Right kidney (tissue), 1 donor: ENCODE data around the gene PDE4A.
A peak's percentile ranks its signal among the peaks of the same experiment; 100 is the strongest.

Source experiments
- DNase-seq: peaks from one replicate; pipeline ENCODE4 v3.0.0-alpha.2; 2016

Gene PDE4A

GRCh38 chr19:10513223-10513622 lies 92.9 kb downstream of the PDE4A start:
- no peak for DNase-seq

GRCh38 chr19:10514211-10515145 lies 94.1 kb downstream of the PDE4A start:
- DNase-seq, result peak; percentile 72

- no peak for DNase-seq
Measured at GRCh38 chr19:10516064-10516385, 95.7 kb downstream of the PDE4A start.

GRCh38 chr19:10516671-10517286 lies 96.4 kb downstream of the PDE4A start:
- DNase-seq, result peak; percentile 20

- DNase-seq, result no peak
Measured at GRCh38 chr19:10517361-10517759, 97.0 kb downstream of the PDE4A start, which contains the start of gene S1PR5. Gene S1PR5 (minus strand): TSS chr19:10517447. CDS start chr19:10515011, 2,436 bp downstream.

GRCh38 chr19:10517760-10518443 lies 97.6 kb downstream of the PDE4A start:
- DNase-seq, result peak; percentile 61

- peak; percentile 20 for DNase-seq
Measured at GRCh38 chr19:10518444-10519361, 98.4 kb downstream of the PDE4A start.
